ENCODE data around the gene LDLRAD4.

The LDLRAD4 gene

GRCh38 chr18:13300029-13300428, 81.5 kb downstream of the LDLRAD4 start:
- Histone ChIP-seq H3K4me3 (ENCODE audit: low read depth in 1 of 2, low read length in 2 of 2) (no peak overlapping the region), H3K4me1 (ENCODE audit: insufficient read depth, low read length) (peaks cover 4% of the 10 kb centered on the region)
- no peak for DNase-seq

GRCh38 chr18:13300796-13301195, 82.2 kb downstream of the LDLRAD4 start:
- Histone ChIP-seq H3K9me3 (ENCODE audit: insufficient read depth, low read length, severe bottlenecking) (no peaks in the 10 kb centered on the region), H3K9ac (ENCODE audit: low read depth, low read length) (no peak overlapping the region), H3K4me1 (ENCODE audit: insufficient read depth, low read length) (no peaks in the 10 kb centered on the region), H3K27ac (ENCODE audit: low read length) (no peak overlapping the region), H3K4me2 (ENCODE audit: insufficient read depth, low read length) (no peak overlapping the region), H3K79me2 (ENCODE audit: insufficient read depth, low read length) (peaks cover 35% of the 10 kb centered on the region), H3K27me3 (ENCODE audit: insufficient read depth, low read length, poor library complexity) (no peaks in the 10 kb centered on the region), H3K4me3 (ENCODE audit: low read depth in 1 of 2, low read length in 2 of 2) (no peak overlapping the region), H3K36me3 (ENCODE audit: insufficient read depth, low read length) (peaks cover 8% of the 10 kb centered on the region; the same call in 1 of the 2 replicates), H4K20me1 (ENCODE audit: insufficient read depth, low read length) (peaks cover 16% of the 10 kb centered on the region), H2AFZ (ENCODE audit: low read depth, low read length) (no peak overlapping the region)
- no peak for DNase-seq
- no peak for TF ChIP-seq CTCF (IDR thresholded peaks at IDR 0.05; ENCODE audit: borderline replicate concordance, extremely low read depth, low read length, poor library complexity, severe bottlenecking)
- TF ChIP-seq EZH2 (IDR thresholded peaks at IDR 0.05; ENCODE audit: borderline replicate concordance, low read depth, low read length, severe bottlenecking), result no peak
- no peak for ATAC-seq (ENCODE audit: insufficient read depth, low read depth)

More at GRCh38 chr18:13300029-13300428, 81.5 kb downstream of the LDLRAD4 start:
- H3K9me3 ChIP-seq (ENCODE audit: insufficient read depth, low read length, severe bottlenecking), result no peaks in the 10 kb centered on the region
- H3K27me3 ChIP-seq (ENCODE audit: insufficient read depth, low read length, poor library complexity), result no peaks in the 10 kb centered on the region
- H3K9ac ChIP-seq (ENCODE audit: low read depth, low read length), result no peak overlapping the region
- H3K27ac ChIP-seq (ENCODE audit: low read length), result no peak overlapping the region
- no peak overlapping the region for H3K4me2 ChIP-seq (ENCODE audit: insufficient read depth, low read length)
- H4K20me1 ChIP-seq (ENCODE audit: insufficient read depth, low read length), result peaks cover 21% of the 10 kb centered on the region
- ATAC-seq (ENCODE audit: insufficient read depth, low read depth), result no peak
- peaks cover 35% of the 10 kb centered on the region for H3K79me2 ChIP-seq (ENCODE audit: insufficient read depth, low read length)
- no peak for TF ChIP-seq EZH2 (IDR thresholded peaks at IDR 0.05; ENCODE audit: borderline replicate concordance, low read depth, low read length, severe bottlenecking)
- TF ChIP-seq CTCF (IDR thresholded peaks at IDR 0.05; ENCODE audit: borderline replicate concordance, extremely low read depth, low read length, poor library complexity, severe bottlenecking), result no peak
- no peak overlapping the region for H2AFZ ChIP-seq (ENCODE audit: low read depth, low read length)
- peaks cover 10% of the 10 kb centered on the region for H3K36me3 ChIP-seq (ENCODE audit: insufficient read depth, low read length)

- no peak for DNase-seq
- H3K4me1 ChIP-seq (ENCODE audit: insufficient read depth, low read length), result no peaks in the 10 kb centered on the region
These were observed 83.5 kb downstream of the LDLRAD4 start for GRCh38 chr18:13302040-13302439.

More at GRCh38 chr18:13302040-13302439, 83.5 kb downstream of the LDLRAD4 start:
- Histone ChIP-seq H3K27ac (ENCODE audit: low read length) (no peak overlapping the region), H3K36me3 (ENCODE audit: insufficient read depth, low read length) (peaks cover 8% of the 10 kb centered on the region; the same call in 1 of the 2 replicates), H3K9me3 (ENCODE audit: insufficient read depth, low read length, severe bottlenecking) (no peaks in the 10 kb centered on the region), H3K4me2 (ENCODE audit: insufficient read depth, low read length) (no peak overlapping the region), H3K79me2 (ENCODE audit: insufficient read depth, low read length) (peaks cover 31% of the 10 kb centered on the region), H3K27me3 (ENCODE audit: insufficient read depth, low read length, poor library complexity) (no peaks in the 10 kb centered on the region), H2AFZ (ENCODE audit: low read depth, low read length) (no peak overlapping the region), H3K9ac (ENCODE audit: low read depth, low read length) (no peak overlapping the region), H4K20me1 (ENCODE audit: insufficient read depth, low read length) (peaks cover 16% of the 10 kb centered on the region), H3K4me3 (ENCODE audit: low read depth in 1 of 2, low read length in 2 of 2) (no peak overlapping the region)
- ATAC-seq (ENCODE audit: insufficient read depth, low read depth), result no peak
- no peak for TF ChIP-seq EZH2 (IDR thresholded peaks at IDR 0.05; ENCODE audit: borderline replicate concordance, low read depth, low read length, severe bottlenecking)
- TF ChIP-seq CTCF (IDR thresholded peaks at IDR 0.05; ENCODE audit: borderline replicate concordance, extremely low read depth, low read length, poor library complexity, severe bottlenecking), result no peak

Measured in DND-41 (cell line).